ENCODE measurements around the gene SPATA46. TPM values are rescaled to one million over a fixed set of nuclear protein-coding genes. Genes with fewer than 3 reads are reported as not detected.

The SPATA46 gene
- total RNA-seq, 2 donors from 2014 or later = not detected

- Histone ChIP-seq H3K27me3 (no peaks in the 10 kb centered on the region), H3K36me3 (no peaks in the 10 kb centered on the region), H3K27ac (no peak overlapping the region), H3K9me3 (no peaks in the 10 kb centered on the region), H3K4me1 (no peaks in the 10 kb centered on the region), H3K4me3 (no peak overlapping the region), H3K9ac (ENCODE audit: low read depth in 2 of 2, low read length in 2 of 2) (no peak overlapping the region)
- DNase-seq = no peak
- intact Hi-C loops (cut with DNase I) = loop anchor here (10.0 kb wide), 1 partner anchor 102 kb away; no protein-coding TSS in a partner anchor
- TF ChIP-seq, protein P1, sequence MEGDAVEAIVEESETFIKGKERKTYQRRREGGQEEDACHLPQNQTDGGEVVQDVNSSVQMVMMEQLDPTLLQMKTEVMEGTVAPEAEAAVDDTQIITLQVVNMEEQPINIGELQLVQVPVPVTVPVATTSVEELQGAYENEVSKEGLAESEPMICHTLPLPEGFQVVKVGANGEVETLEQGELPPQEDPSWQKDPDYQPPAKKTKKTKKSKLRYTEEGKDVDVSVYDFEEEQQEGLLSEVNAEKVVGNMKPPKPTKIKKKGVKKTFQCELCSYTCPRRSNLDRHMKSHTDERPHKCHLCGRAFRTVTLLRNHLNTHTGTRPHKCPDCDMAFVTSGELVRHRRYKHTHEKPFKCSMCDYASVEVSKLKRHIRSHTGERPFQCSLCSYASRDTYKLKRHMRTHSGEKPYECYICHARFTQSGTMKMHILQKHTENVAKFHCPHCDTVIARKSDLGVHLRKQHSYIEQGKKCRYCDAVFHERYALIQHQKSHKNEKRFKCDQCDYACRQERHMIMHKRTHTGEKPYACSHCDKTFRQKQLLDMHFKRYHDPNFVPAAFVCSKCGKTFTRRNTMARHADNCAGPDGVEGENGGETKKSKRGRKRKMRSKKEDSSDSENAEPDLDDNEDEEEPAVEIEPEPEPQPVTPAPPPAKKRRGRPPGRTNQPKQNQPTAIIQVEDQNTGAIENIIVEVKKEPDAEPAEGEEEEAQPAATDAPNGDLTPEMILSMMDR (IDR thresholded peaks at IDR 0.05) = no peak
Observed at GRCh38 chr1:162386292-162387225, 9.9 kb upstream of the SPATA46 start.

- Histone ChIP-seq H3K27me3 (no peaks in the 10 kb centered on the region), H3K4me3 (no peak overlapping the region), H3K9me3 (no peaks in the 10 kb centered on the region), H3K9ac (ENCODE audit: low read depth in 2 of 2, low read length in 2 of 2) (no peak overlapping the region), H3K36me3 (no peaks in the 10 kb centered on the region), H3K4me1 (no peaks in the 10 kb centered on the region), H3K27ac (no peak overlapping the region)
- intact Hi-C loops (cut with DNase I) = loop anchor here (10.0 kb wide), 1 partner anchor 101 kb away; no protein-coding TSS in a partner anchor
- TF ChIP-seq, protein P1 (IDR thresholded peaks at IDR 0.05) = no peak
- no peak for DNase-seq
Observed at GRCh38 chr1:162385702-162386101, 9.0 kb upstream of the SPATA46 start.

GRCh38 chr1:162385280-162385623 lies 8.6 kb upstream of the SPATA46 start:
- Histone ChIP-seq H3K9ac (ENCODE audit: low read depth in 2 of 2, low read length in 2 of 2) (no peak overlapping the region), H3K4me3 (no peak overlapping the region), H3K36me3 (no peaks in the 10 kb centered on the region), H3K9me3 (no peaks in the 10 kb centered on the region), H3K27me3 (no peaks in the 10 kb centered on the region), H3K4me1 (no peaks in the 10 kb centered on the region), H3K27ac (no peak overlapping the region)
- intact Hi-C loops (cut with DNase I) = loop anchor here (10.0 kb wide), 1 partner anchor 100 kb away; no protein-coding TSS in a partner anchor
- TF ChIP-seq, protein P1 (IDR thresholded peaks at IDR 0.05) = no peak
- no peak for DNase-seq

DNA sequence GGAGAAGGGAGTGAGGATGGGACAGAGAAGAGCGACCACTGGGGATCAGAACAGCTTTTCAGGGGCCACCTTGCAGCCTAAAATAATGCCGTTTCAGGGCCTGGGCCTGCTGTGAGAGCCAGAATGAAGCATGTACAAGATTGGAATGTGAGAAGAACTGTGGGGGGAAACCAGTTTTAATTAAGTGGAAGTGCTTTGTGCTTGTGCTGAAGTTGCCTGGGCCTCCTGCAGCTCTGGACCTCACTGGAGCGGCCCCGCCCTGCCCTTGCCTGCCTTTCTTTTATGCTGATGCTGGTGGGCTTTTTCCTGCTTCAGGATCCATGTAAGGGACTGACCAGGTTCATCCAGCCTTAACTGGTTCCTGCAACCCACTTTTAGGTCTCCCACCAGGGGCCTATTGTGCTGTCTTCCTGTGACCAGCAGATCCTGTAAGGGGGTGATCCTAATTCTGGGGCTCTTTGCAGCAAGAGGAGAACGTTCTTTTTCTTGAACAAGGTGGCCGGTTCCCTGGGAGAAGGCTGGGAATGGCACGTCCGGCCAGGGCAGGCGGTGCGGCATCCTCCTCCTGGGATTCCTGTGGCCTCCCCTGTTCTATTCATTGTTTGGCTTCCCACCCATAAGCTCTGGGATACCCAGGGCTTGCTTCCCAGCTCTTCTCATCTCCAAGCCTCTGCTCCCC lies 8.1 kb upstream of the SPATA46 start:
- Histone ChIP-seq H3K4me1 (no peaks in the 10 kb centered on the region), H3K27ac (no peak overlapping the region), H3K36me3 (no peaks in the 10 kb centered on the region), H3K27me3 (no peaks in the 10 kb centered on the region), H3K9ac (ENCODE audit: low read depth in 2 of 2, low read length in 2 of 2) (peak overlapping the region in 1 of 2 donors; percentile 12), H3K9me3 (no peaks in the 10 kb centered on the region), H3K4me3 (no peak overlapping the region)
- TF ChIP-seq, protein P1 (IDR thresholded peaks at IDR 0.05) = no peak
- DNase-seq = no peak
- intact Hi-C loops (cut with DNase I) = loop anchor here (10.0 kb wide), 1 partner anchor 100 kb away; no protein-coding TSS in a partner anchor

- Histone ChIP-seq H3K4me1 (no peaks in the 10 kb centered on the region), H3K9ac (ENCODE audit: low read depth in 2 of 2, low read length in 2 of 2) (no peak overlapping the region), H3K27me3 (no peaks in the 10 kb centered on the region), H3K9me3 (no peaks in the 10 kb centered on the region), H3K27ac (no peak overlapping the region), H3K4me3 (no peak overlapping the region), H3K36me3 (no peaks in the 10 kb centered on the region)
- TF ChIP-seq, protein P1 (IDR thresholded peaks at IDR 0.05) = no peak
- intact Hi-C loops (cut with DNase I) = loop anchor here (10.0 kb wide), 1 partner anchor 99 kb away; no protein-coding TSS in a partner anchor
- DNase-seq = no peak
Observed at GRCh38 chr1:162384116-162384515, 7.5 kb upstream of the SPATA46 start.

Measured in colonic mucosa (tissue), 4 donors.